ENCODE results near the gene ALDH1B1.

Gene ALDH1B1

DNA sequence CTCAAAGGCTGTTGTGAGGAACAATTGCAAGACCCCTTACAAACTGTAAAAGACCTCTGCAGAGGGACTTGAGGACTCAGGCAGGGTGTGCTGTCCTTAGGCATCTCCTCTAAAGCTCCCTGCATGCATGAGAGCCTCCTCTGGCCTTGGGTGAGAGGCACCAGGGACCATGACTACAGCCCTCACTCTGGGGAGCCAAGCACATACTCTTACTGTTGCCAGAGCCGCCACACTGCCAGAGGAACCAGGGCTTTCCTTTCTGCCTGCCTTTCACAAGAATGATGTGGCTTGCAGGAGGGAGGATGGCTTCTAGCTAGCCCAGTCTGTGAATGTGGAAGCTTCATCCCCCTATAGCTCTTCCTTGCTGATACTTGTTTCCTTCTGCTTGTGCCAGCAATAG is 25.9 kb downstream of the ALDH1B1 start:
- DNase-seq (ENCODE audit: low read depth), result no peak
- no peak for TF ChIP-seq CTCF (IDR thresholded peaks at IDR 0.05; ENCODE audit: control insufficient read depth, insufficient read depth, low read depth, low read length, missing control alignments)
- H3K4me3 ChIP-seq (ENCODE audit: control insufficient read depth, low read depth, low read length), result no peak overlapping the region

GRCh38 chr9:38419181-38419580 is 26.7 kb downstream of the ALDH1B1 start:
- DNase-seq (ENCODE audit: low read depth), result no peak
- H3K4me3 ChIP-seq (ENCODE audit: control insufficient read depth, low read depth, low read length), result no peak overlapping the region
- TF ChIP-seq CTCF (IDR thresholded peaks at IDR 0.05; ENCODE audit: control insufficient read depth, insufficient read depth, low read depth, low read length, missing control alignments), result no peak

GRCh38 chr9:38421498-38422211 is 29.2 kb downstream of the ALDH1B1 start:
- DNase-seq (ENCODE audit: low read depth), result no peak
- no peak overlapping the region for H3K4me3 ChIP-seq (ENCODE audit: control insufficient read depth, low read depth, low read length)
- no peak for TF ChIP-seq CTCF (IDR thresholded peaks at IDR 0.05; ENCODE audit: control insufficient read depth, insufficient read depth, low read depth, low read length, missing control alignments)

DNA sequence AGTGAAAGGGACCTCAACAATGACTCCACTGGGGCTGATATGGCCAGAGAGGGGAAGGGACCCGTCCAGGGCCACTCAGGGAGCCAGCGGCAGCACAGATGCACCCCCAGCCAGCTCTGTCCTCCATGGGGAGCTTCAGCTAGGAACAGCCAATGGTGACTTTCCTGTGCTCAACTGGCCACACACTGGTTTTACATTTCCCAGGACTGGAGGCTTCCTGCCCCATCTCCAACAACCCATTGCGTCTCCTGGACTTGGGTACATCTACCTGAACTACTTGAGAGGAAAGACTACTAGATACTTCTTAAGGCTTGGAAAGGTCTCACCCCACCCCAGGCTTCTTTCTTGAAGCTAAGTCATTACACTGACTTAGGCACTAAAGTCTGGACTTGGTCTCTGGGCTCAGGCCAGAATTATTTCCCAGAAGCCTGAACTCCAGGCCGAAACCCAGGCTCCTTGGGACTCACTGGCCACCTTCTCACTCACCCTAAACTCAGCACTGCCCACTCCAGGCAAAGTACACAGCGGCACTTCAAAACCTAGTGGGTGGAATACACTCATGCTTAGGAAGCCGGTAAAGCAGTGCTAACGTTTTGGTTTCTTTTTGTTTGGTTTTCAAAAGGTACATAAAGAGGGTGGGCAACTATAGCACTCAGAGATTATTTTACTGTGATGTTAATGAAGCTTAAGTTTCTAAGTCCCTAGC is 30.2 kb downstream of the ALDH1B1 start:
- no peak for TF ChIP-seq CTCF (IDR thresholded peaks at IDR 0.05; ENCODE audit: control insufficient read depth, insufficient read depth, low read depth, low read length, missing control alignments)
- DNase-seq (ENCODE audit: low read depth), result no peak
- H3K4me3 ChIP-seq (ENCODE audit: control insufficient read depth, low read depth, low read length), result no peak overlapping the region

DNA sequence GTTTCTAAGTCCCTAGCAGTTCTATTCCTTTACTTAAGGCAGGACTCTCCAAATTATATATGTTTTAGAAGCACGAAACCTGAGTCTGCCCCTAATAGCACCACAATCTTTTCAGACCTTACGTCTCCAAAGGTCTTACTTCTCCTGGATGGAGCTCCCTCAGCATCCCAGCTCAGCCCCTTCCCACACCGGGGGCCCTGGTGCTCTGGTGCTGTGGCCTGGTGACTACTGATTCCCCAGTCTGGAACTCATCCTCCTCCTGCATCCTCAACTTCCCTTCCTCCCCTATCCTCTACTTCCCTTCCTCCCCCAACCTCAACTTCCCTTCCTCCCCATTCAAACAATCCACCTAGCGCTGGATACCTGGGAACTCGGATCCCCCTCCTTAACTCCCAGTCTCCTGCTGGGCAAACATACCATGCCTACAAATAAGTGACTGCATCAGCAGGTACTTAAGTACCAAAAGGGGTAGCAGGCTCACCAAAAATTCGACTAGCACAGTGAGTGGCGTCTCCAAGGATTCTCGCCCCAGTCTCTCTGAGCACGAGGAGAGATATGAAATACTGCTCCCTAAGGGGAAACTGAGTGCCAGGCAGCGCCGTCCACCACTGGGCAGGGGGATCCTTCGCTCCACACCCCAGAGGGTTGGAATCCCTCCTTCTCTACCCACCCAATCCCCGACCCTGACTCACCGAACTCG is 30.9 kb downstream of the ALDH1B1 start:
- H3K4me3 ChIP-seq (ENCODE audit: control insufficient read depth, low read depth, low read length), result no peak overlapping the region
- no peak for DNase-seq (ENCODE audit: low read depth)
- TF ChIP-seq CTCF (IDR thresholded peaks at IDR 0.05; ENCODE audit: control insufficient read depth, insufficient read depth, low read depth, low read length, missing control alignments), result no peak

DNA sequence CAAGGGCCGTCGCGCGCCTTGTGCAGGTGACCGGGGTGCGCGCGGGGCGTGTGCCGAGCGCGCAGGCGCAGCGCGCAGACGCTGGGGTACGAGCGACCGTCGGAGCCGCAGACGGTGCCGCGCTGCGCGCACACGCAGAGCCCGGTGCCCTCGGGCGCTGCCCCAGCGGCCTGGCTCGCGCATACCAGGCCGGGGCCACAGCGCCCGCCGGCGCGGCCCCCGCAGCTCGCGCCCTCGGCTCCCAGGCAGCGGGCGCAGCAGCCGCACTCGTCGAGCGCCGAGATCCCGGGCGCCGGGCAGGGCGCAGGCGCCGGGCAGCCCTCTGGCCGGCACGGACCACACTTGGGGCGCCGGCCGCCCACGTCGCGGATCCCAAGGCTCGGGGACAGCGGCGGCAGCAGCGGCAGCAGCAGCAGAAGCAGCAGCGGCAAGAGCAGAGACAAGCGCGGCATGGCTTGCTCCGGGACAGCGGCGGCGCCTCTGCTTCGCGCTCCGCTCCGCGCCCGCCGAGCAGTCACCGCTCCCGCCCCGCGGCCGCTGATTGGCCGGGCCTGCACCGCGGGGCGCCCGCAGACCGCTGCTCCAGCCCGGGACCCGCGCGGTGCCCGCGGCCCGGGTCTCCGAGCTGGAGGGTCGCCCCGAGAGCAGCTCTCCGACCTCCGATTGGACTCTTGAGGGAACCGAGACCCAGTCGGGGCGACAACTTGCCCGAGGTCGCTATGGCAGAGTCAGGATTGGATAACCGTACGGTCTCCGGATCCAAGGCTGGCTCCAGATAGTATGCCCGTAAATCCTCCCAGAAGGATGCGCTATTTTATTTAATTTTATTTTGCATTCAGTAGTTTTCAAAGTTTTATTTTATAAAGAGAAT is 31.7 kb downstream of the ALDH1B1 start, which contains the start of gene IGFBPL1:
TSS of gene IGFBPL1 (minus strand) at position 482 of the 871 bp plus-strand sequence. CDS start at position 452, 30 bp downstream.
- TF ChIP-seq CTCF (IDR thresholded peaks at IDR 0.05; ENCODE audit: control insufficient read depth, insufficient read depth, low read depth, low read length, missing control alignments), result no peak
- no peak within 1 kb of the TSS for H3K4me3 ChIP-seq (ENCODE audit: control insufficient read depth, low read depth, low read length)
- no peak for DNase-seq (ENCODE audit: low read depth)

Measured in AG09309 (cell line).